Measurements from ENCODE around the gene PITPNM1. TPM values are rescaled to one million over a fixed set of nuclear protein-coding genes. Genes with fewer than 3 reads are reported as not detected.
A peak's percentile ranks its signal among the peaks of the same experiment; 100 is the strongest.

The PITPNM1 gene
- total RNA-seq, 1 experiment from 2014 or later, result 70.4 TPM

DNA sequence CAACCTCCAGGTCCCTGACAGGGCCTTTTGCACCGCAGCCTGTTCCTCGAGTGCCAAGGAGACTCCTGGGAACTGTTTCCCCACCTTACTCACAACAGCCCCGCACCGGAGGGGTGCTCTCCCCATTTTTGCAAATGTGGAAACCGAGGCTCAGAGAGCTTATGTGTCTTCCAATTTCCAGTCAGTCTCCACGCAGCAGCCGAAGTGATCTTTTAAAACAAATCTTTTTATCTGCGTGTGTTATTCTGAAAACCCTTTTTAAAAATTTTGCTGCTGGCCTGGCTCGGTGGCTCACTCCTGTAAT is 35.7 kb downstream of the PITPNM1 start:
- peak overlapping the region; percentile 95 for H3K27ac ChIP-seq (ENCODE audit: low read length)
- peak overlapping the region; percentile 64 to 88 for H3K4me3 ChIP-seq (ENCODE audit: low read depth in 2 of 2, low read length in 2 of 2)
- TF ChIP-seq SIN3A (IDR thresholded peaks at IDR 0.05; ENCODE audit: borderline replicate concordance, insufficient read depth, low read depth, low read length), result no peak
- TF ChIP-seq TCF7L2 (IDR thresholded peaks at IDR 0.05; ENCODE audit: low read depth, low read length), result no peak
- no peak for TF ChIP-seq POLR2AphosphoS5 (IDR thresholded peaks at IDR 0.05; ENCODE audit: low read depth, low read length)
- TF ChIP-seq REST (IDR thresholded peaks at IDR 0.05; ENCODE audit: insufficient read depth in 1 of 2, low read depth in 2 of 2, low read length in 1 of 2), result no peak
- no peak for TF ChIP-seq CTCF (IDR thresholded peaks at IDR 0.05)
- ATAC-seq (no peak), DNase-seq (ENCODE audit: low read depth, low spot score) (no peak)
- ChIA-PET POLR2A (no interaction called here), CTCF (interaction anchor here (1.2 kb wide), 1 partner anchor 68 kb away, joined by 9 read pairs; the partner anchor contains the start of gene PPP1CA)
- BruUV-seq (replicated peaks), result no TSS peak
- peaks cover 2% of the 10 kb centered on the region; the same call in 1 of the 2 replicates for H3K36me3 ChIP-seq (ENCODE audit: control insufficient read depth, insufficient read depth, low read length)
- no peaks in the 10 kb centered on the region for H3K27me3 ChIP-seq (ENCODE audit: control insufficient read depth, insufficient read depth, low read length)
- intact Hi-C loops (cut with micrococcal nuclease; ENCODE audit: unreplicated experiment) (no loop called here), in situ Hi-C loops (cut with HindIII; ENCODE audit: low pct_unique_long_range_greater_than_20kb, low sequenced_read_pairs) (no loop called here)
- peaks cover 31% of the 10 kb centered on the region for H3K4me1 ChIP-seq (ENCODE audit: control insufficient read depth, insufficient read depth, low read length)
- H3K9me3 ChIP-seq (ENCODE audit: control insufficient read depth, insufficient read depth, low read depth, low read length), result no peaks in the 10 kb centered on the region

GRCh38 chr11:67468759-67469507 is 36.2 kb downstream of the PITPNM1 start, which contains the start of gene TMEM134:
Gene TMEM134, minus strand, starts transcription at chr11:67469251. Its CDS starts 59 bp downstream, at chr11:67469192.
- in situ Hi-C loops (cut with HindIII; ENCODE audit: low pct_unique_long_range_greater_than_20kb, low sequenced_read_pairs), result no loop called here
- H3K9me3 ChIP-seq (ENCODE audit: control insufficient read depth, insufficient read depth, low read depth, low read length), result no peaks in the 10 kb centered on the region
- peaks cover 35% of the 10 kb centered on the region for H3K4me1 ChIP-seq (ENCODE audit: control insufficient read depth, insufficient read depth, low read length)
- ChIA-PET POLR2A (interaction anchor here (0.6 kb wide), 1 partner anchor 14 kb away, joined by 3 read pairs; the partner anchor contains the start of gene AIP), CTCF (interaction anchor here (0.7 to 1.2 kb wide), 3 partner anchors 67 to 86 kb away, joined by 3 to 9 read pairs (median 7); partner anchors contain the start of gene PPP1CA)
- DNase-seq (ENCODE audit: low read depth, low spot score), result peak; percentile 33
- peak; percentile 89 for ATAC-seq
- H3K27ac ChIP-seq (ENCODE audit: low read length), result peak within 1 kb of the TSS; percentile 95
- H3K27me3 ChIP-seq (ENCODE audit: control insufficient read depth, insufficient read depth, low read length), result no peaks in the 10 kb centered on the region
- no TSS peak for BruUV-seq (replicated peaks)
- peak within 1 kb of the TSS; percentile 64 to 88 for H3K4me3 ChIP-seq (ENCODE audit: low read depth in 2 of 2, low read length in 2 of 2)
- H3K36me3 ChIP-seq (ENCODE audit: control insufficient read depth, insufficient read depth, low read length), result peaks cover 2% of the 10 kb centered on the region; the same call in 1 of the 2 replicates
- intact Hi-C loops (cut with micrococcal nuclease; ENCODE audit: unreplicated experiment), result no loop called here
- TF ChIP-seq SIN3A (IDR thresholded peaks at IDR 0.05; ENCODE audit: borderline replicate concordance, insufficient read depth, low read depth, low read length), result peak; percentile 91; the same call in 1 of the 2 replicates
- TF ChIP-seq CTCF (IDR thresholded peaks at IDR 0.05), result no peak; the same call in 1 of the 2 replicates
- peak; percentile 89 for TF ChIP-seq POLR2AphosphoS5 (IDR thresholded peaks at IDR 0.05; ENCODE audit: low read depth, low read length)
- 0 out of 4 replicates have a peak, but pooled peaks of 1 of the 2 experiments have one; percentile 14 for TF ChIP-seq REST (IDR thresholded peaks at IDR 0.05; ENCODE audit: insufficient read depth in 1 of 2, low read depth in 2 of 2, low read length in 1 of 2)
- no peak for TF ChIP-seq TCF7L2 (IDR thresholded peaks at IDR 0.05; ENCODE audit: low read depth, low read length)

All from Panc1 (cell line).